ENCODE measurements around the gene ST6GALNAC3. TPM values are rescaled to one million over a fixed set of nuclear protein-coding genes. Genes with fewer than 3 reads are reported as not detected.

ST6GALNAC3 gene
- 19.4 and 22.0 TPM in 2 replicates for total RNA-seq
- long read RNA-seq, partial matches to known transcripts: 10 of 13 reads
- long read RNA-seq, other reads (novel, unspliced or antisense): 3 of 13 reads

- H3K4me3 Mint-ChIP-seq: peak within 1 kb of the TSS; percentile 93
- H3K36me3 Mint-ChIP-seq (ENCODE audit: low read depth): no peaks in the 10 kb centered on the region
- peak; percentile 69 for DNase-seq (ENCODE audit: low read depth, low spot score)
- no peaks in the 10 kb centered on the region for H3K9me3 Mint-ChIP-seq
- peaks cover 24% of the 10 kb centered on the region for H3K4me1 Mint-ChIP-seq
- H3K27ac Mint-ChIP-seq (ENCODE audit: unreplicated experiment): peak within 1 kb of the TSS; percentile 74
- H3K27me3 Mint-ChIP-seq (ENCODE audit: low read depth): no peaks in the 10 kb centered on the region
- no peak for TF ChIP-seq CTCF (conservative IDR thresholded peaks at IDR 0.05)
Observed at GRCh38 chr1:76074321-76075187, at the start of gene ST6GALNAC3. TSS of gene ST6GALNAC3 (plus strand) at chr1:76074746.

DNA sequence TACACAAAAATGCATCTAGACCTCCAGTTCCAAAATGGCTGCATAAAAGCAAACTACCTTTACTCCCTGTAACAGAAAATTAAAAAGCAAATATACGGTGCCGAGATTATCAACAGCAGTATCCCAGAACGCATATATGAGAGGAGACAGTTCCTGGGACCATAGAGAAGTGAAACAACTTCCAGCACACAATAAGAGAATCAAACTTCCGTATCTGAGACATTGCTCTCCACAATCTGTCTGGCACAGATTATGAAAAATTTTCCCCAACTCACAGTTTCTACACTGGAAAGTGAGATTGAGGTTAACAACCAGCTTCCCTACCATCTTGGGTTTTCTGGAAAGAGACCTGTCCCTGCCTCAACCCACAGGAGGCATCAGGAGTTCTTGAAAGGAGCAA, 47.2 kb upstream of the ST6GALNAC3 start:
- no peaks in the 10 kb centered on the region for H3K36me3 Mint-ChIP-seq (ENCODE audit: low read depth)
- H3K4me1 Mint-ChIP-seq: no peaks in the 10 kb centered on the region
- no peak for TF ChIP-seq CTCF (conservative IDR thresholded peaks at IDR 0.05)
- no peak for DNase-seq (ENCODE audit: low read depth, low spot score)
- H3K9me3 Mint-ChIP-seq: peaks cover 3% of the 10 kb centered on the region
- H3K27me3 Mint-ChIP-seq (ENCODE audit: low read depth): no peaks in the 10 kb centered on the region
- no peak overlapping the region for H3K27ac Mint-ChIP-seq (ENCODE audit: unreplicated experiment)
- H3K4me3 Mint-ChIP-seq: no peak overlapping the region

DNA sequence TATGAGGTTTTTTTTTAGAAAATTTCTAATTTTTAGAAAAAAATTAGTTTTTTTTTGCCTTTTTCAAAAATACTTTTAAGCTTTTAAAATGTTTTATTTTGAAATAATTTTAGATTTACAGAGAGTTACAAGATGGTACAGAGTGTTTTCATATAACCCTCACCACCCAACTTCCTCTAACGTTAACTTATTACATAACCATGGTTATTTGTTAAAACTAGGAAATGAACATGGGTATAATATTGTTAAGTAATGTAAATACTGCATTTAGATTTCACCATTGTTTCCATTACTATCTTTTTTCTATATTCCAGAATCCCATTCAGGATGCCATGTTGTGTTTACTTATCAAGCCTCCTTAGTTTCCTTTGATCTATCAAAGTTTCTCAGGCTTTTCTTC, 45.2 kb upstream of the ST6GALNAC3 start:
- H3K4me3 Mint-ChIP-seq: no peak overlapping the region
- H3K36me3 Mint-ChIP-seq (ENCODE audit: low read depth): no peaks in the 10 kb centered on the region
- no peak overlapping the region for H3K27ac Mint-ChIP-seq (ENCODE audit: unreplicated experiment)
- no peak for DNase-seq (ENCODE audit: low read depth, low spot score)
- TF ChIP-seq CTCF (conservative IDR thresholded peaks at IDR 0.05): no peak
- no peaks in the 10 kb centered on the region for H3K27me3 Mint-ChIP-seq (ENCODE audit: low read depth)
- H3K4me1 Mint-ChIP-seq: no peaks in the 10 kb centered on the region
- H3K9me3 Mint-ChIP-seq: peaks cover 3% of the 10 kb centered on the region

DNA sequence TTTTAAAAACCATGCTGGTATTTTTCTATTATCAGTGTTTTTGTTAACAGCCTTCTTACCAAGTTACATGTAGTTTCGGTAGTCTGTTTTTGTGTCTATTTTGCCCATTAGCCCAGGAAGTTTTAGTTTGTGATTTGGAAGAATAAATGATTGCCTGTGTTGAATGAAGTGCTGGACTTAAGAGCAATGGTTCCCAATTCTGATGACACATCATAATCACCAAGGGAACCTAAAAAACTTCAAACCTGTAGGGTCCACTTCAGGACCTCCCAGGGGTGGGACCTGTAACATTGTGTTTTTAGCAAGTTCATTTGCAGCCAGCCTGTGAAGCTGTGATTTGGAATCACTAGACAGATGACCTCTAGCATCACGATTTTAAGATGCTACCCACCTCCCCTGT, 43.0 kb upstream of the ST6GALNAC3 start:
- no peaks in the 10 kb centered on the region for H3K27me3 Mint-ChIP-seq (ENCODE audit: low read depth)
- H3K4me3 Mint-ChIP-seq: no peak overlapping the region
- no peak for TF ChIP-seq CTCF (conservative IDR thresholded peaks at IDR 0.05)
- no peak for DNase-seq (ENCODE audit: low read depth, low spot score)
- no peak overlapping the region for H3K27ac Mint-ChIP-seq (ENCODE audit: unreplicated experiment)
- no peaks in the 10 kb centered on the region for H3K36me3 Mint-ChIP-seq (ENCODE audit: low read depth)
- peaks cover 3% of the 10 kb centered on the region for H3K9me3 Mint-ChIP-seq
- no peaks in the 10 kb centered on the region for H3K4me1 Mint-ChIP-seq

GRCh38 chr1:76033800-76034475, 40.6 kb upstream of the ST6GALNAC3 start:
- Mint-ChIP-seq H3K4me1 (peaks cover 8% of the 10 kb centered on the region), H3K36me3 (ENCODE audit: low read depth) (no peaks in the 10 kb centered on the region), H3K27me3 (ENCODE audit: low read depth) (no peaks in the 10 kb centered on the region), H3K4me3 (no peak overlapping the region), H3K9me3 (no peaks in the 10 kb centered on the region), H3K27ac (ENCODE audit: unreplicated experiment) (no peak overlapping the region)
- no peak for TF ChIP-seq CTCF (conservative IDR thresholded peaks at IDR 0.05)
- no peak for DNase-seq (ENCODE audit: low read depth, low spot score)

Measured in neural crest cell (in vitro differentiated cells).